ENCODE measurements around the gene PPME1.

- no peak for TF ChIP-seq CTCF (IDR thresholded peaks at IDR 0.05)
- TF ChIP-seq ZFX (IDR thresholded peaks at IDR 0.05; ENCODE audit: borderline replicate concordance) = no peak
Measured at GRCh38 chr11:74206746-74207145, 35.7 kb downstream of the PPME1 start.
